HL-60 (cell line): ENCODE data around the gene MYH10.

ENCODE experiments used
- DNase-seq, 2 experiments: peaks; one replicate each; pipeline ENCODE4 v3.0.0-alpha.2; 2010 to 2020; ENCODE audit warnings: low read depth in 1 of 2, low spot score in 1 of 2
- H3K27ac ChIP-seq: fragments of 250-450 bp; sonication (Bioruptor Pico); replicated peaks from 2 replicates; pipeline ENCODE4 v1.5.1; 2020; ENCODE audit warnings: mild to moderate bottlenecking, moderate library complexity
- H3K27me3 ChIP-seq: fragments of 250-450 bp; sonication (Bioruptor Pico); 2 replicates; pipeline ENCODE4 v1.5.1; 2021; ENCODE audit warnings: mild to moderate bottlenecking, moderate library complexity; ENCODE audit not compliant: insufficient read depth, poor library complexity, severe bottlenecking
- H3K4me3 ChIP-seq: replicated peaks from 2 replicates; pipeline ENCODE4 v1.5.1; 2011; ENCODE audit warnings: mild to moderate bottlenecking, control low read depth, low read length; ENCODE audit not compliant: insufficient read depth
- CTCF ChIP-seq: IDR thresholded peaks from one replicate; pipeline ENCODE4 v1.5.1; 2011; ENCODE audit warnings: low read length, control low read depth, inconsistent platforms; ENCODE audit not compliant: insufficient read depth
- GABPA ChIP-seq: IDR thresholded peaks from 2 replicates; pipeline ENCODE4 v1.6.1; 2012; ENCODE audit warnings: low read depth
- POLR2AphosphoS5 ChIP-seq: IDR thresholded peaks from 2 replicates; pipeline ENCODE4 v1.6.1; 2012; ENCODE audit warnings: low read depth
- REST ChIP-seq: IDR thresholded peaks from 2 replicates; pipeline ENCODE4 v1.6.1; 2012; ENCODE audit warnings: low read depth; ENCODE audit not compliant: insufficient replicate concordance
- SPI1 ChIP-seq: IDR thresholded peaks from 2 replicates; pipeline ENCODE4 v1.6.1; 2012; ENCODE audit warnings: low read depth, mild to moderate bottlenecking, borderline replicate concordance

The MYH10 gene

GRCh38 chr17:8448310-8448709, 182.2 kb downstream of the MYH10 start:
- Histone ChIP-seq H3K27me3 (no peaks in the 10 kb centered on the region), H3K27ac (no peak overlapping the region), H3K4me3 (no peak overlapping the region)
- DNase-seq: no peak
- TF ChIP-seq SPI1: no peak

GRCh38 chr17:8447799-8448198, 182.7 kb downstream of the MYH10 start:
- no peak overlapping the region for H3K4me3 ChIP-seq
- TF ChIP-seq CTCF (no peak), REST (no peak), POLR2AphosphoS5 (no peak)
- H3K27ac ChIP-seq: no peak overlapping the region
- no peaks in the 10 kb centered on the region for H3K27me3 ChIP-seq
- no peak for DNase-seq

- no peak for TF ChIP-seq GABPA
- no peak overlapping the region for H3K27ac ChIP-seq
- H3K4me3 ChIP-seq: no peak overlapping the region
- no peak for DNase-seq
- H3K27me3 ChIP-seq: no peaks in the 10 kb centered on the region
These were observed 185.0 kb downstream of the MYH10 start for GRCh38 chr17:8445536-8445935.

- H3K27me3 ChIP-seq: no peaks in the 10 kb centered on the region
- DNase-seq: no peak
- H3K4me3 ChIP-seq: no peak overlapping the region
- H3K27ac ChIP-seq: no peak overlapping the region
- TF ChIP-seq POLR2AphosphoS5: no peak
- TF ChIP-seq SPI1: no peak
- TF ChIP-seq CTCF: no peak
- TF ChIP-seq GABPA: no peak
- TF ChIP-seq REST: no peak
These were observed 186.0 kb downstream of the MYH10 start for GRCh38 chr17:8444494-8444893.

- no peak overlapping the region for H3K4me3 ChIP-seq
- DNase-seq: no peak
- no peak overlapping the region for H3K27ac ChIP-seq
- TF ChIP-seq CTCF (no peak), SPI1 (no peak), GABPA (no peak), POLR2AphosphoS5 (no peak), REST (no peak)
- no peaks in the 10 kb centered on the region for H3K27me3 ChIP-seq
These were observed 186.8 kb downstream of the MYH10 start for GRCh38 chr17:8443756-8444155.
